ENCODE measurements around the gene ZDHHC14. TPM values are rescaled to one million over a fixed set of nuclear protein-coding genes. Genes with fewer than 3 reads are reported as not detected.

The ZDHHC14 gene
- total RNA-seq, 2 experiments from 2014 or later: 1.3 to 1.6 TPM

- H3K27ac Mint-ChIP-seq: no peak overlapping the region
- DNase-seq: no peak
- Histone ChIP-seq H3K9me3 (ENCODE audit: control insufficient read depth in 1 of 2, insufficient read depth in 1 of 2, low read length in 2 of 2) (no peaks in the 10 kb centered on the region), H3K4me3 (ENCODE audit: low read length) (no peak overlapping the region), H3K27ac (ENCODE audit: low read depth in 1 of 2, low read length in 2 of 2) (no peak overlapping the region), H3K4me1 (ENCODE audit: insufficient read depth, low read length) (no peaks in the 10 kb centered on the region), H3K27me3 (ENCODE audit: control insufficient read depth in 1 of 2, insufficient read depth in 2 of 2, low read length in 2 of 2) (no peaks in the 10 kb centered on the region), H3K36me3 (ENCODE audit: insufficient read depth, low read length) (no peaks in the 10 kb centered on the region)
- H3K27me3 Mint-ChIP-seq: no peaks in the 10 kb centered on the region
- ChIA-PET CTCF (no interaction called here), POLR2A (no interaction called here)
- no peaks in the 10 kb centered on the region for H3K36me3 Mint-ChIP-seq (ENCODE audit: low read depth)
- TF ChIP-seq, protein P1, sequence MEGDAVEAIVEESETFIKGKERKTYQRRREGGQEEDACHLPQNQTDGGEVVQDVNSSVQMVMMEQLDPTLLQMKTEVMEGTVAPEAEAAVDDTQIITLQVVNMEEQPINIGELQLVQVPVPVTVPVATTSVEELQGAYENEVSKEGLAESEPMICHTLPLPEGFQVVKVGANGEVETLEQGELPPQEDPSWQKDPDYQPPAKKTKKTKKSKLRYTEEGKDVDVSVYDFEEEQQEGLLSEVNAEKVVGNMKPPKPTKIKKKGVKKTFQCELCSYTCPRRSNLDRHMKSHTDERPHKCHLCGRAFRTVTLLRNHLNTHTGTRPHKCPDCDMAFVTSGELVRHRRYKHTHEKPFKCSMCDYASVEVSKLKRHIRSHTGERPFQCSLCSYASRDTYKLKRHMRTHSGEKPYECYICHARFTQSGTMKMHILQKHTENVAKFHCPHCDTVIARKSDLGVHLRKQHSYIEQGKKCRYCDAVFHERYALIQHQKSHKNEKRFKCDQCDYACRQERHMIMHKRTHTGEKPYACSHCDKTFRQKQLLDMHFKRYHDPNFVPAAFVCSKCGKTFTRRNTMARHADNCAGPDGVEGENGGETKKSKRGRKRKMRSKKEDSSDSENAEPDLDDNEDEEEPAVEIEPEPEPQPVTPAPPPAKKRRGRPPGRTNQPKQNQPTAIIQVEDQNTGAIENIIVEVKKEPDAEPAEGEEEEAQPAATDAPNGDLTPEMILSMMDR (IDR thresholded peaks at IDR 0.05): no peak
- no peaks in the 10 kb centered on the region for H3K9me3 Mint-ChIP-seq
- ATAC-seq (ENCODE audit: poor library complexity): no peak
- no peak overlapping the region for H3K4me3 Mint-ChIP-seq
- H3K4me1 Mint-ChIP-seq (ENCODE audit: low read depth): no peaks in the 10 kb centered on the region
- intact Hi-C loops (cut with DNase I, micrococcal nuclease): no loop called here
Observed at GRCh38 chr6:157711060-157711459, 330.1 kb downstream of the ZDHHC14 start.

DNA sequence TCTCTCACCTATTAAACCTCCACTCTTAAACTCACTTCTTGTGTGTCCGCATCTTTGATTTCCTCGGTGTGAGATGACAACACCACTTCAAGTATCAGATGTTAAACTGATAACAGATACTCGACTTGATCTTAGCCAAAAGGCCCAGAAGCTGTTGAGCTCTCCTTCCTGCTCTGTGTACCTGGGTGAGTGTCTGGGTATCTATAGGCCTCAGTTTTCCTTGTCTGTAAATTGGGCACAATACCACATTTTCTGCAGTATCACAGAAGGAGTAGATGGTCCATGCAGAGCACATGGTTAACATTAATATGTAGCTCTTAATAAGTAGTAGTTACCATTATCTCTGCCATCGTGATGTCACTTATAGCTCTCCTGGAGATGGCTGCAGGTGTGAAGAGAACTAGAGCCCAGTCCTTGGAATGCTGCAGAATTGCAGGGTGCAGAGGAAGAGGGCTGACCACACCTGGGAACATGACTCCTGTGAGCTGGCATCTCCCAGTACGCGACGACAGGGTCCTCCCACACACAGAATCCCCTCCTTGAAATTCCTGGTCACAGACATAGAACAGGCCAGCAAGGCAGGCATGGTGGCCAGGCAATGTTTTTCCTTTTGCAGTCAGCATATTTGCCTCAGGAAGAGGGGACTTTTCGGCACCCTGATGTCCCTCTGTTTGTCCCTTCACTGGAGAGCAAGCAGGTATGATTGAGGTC lies 331.8 kb downstream of the ZDHHC14 start:
- Mint-ChIP-seq H3K4me3 (no peak overlapping the region), H3K27ac (no peak overlapping the region), H3K4me1 (ENCODE audit: low read depth) (no peaks in the 10 kb centered on the region), H3K9me3 (no peaks in the 10 kb centered on the region), H3K27me3 (no peaks in the 10 kb centered on the region), H3K36me3 (ENCODE audit: low read depth) (no peaks in the 10 kb centered on the region)
- Histone ChIP-seq H3K27me3 (ENCODE audit: control insufficient read depth in 1 of 2, insufficient read depth in 2 of 2, low read length in 2 of 2) (no peaks in the 10 kb centered on the region), H3K27ac (ENCODE audit: low read depth in 1 of 2, low read length in 2 of 2) (no peak overlapping the region), H3K4me1 (ENCODE audit: insufficient read depth, low read length) (no peaks in the 10 kb centered on the region), H3K4me3 (ENCODE audit: low read length) (no peak overlapping the region), H3K36me3 (ENCODE audit: insufficient read depth, low read length) (no peaks in the 10 kb centered on the region), H3K9me3 (ENCODE audit: control insufficient read depth in 1 of 2, insufficient read depth in 1 of 2, low read length in 2 of 2) (no peaks in the 10 kb centered on the region)
- DNase-seq (no peak), ATAC-seq (ENCODE audit: poor library complexity) (no peak)
- intact Hi-C loops (cut with DNase I, micrococcal nuclease): no loop called here
- TF ChIP-seq, protein P1 (IDR thresholded peaks at IDR 0.05): no peak
- CTCF ChIA-PET: no interaction called here
- POLR2A ChIA-PET: no interaction called here

GRCh38 chr6:157713451-157714152 lies 332.6 kb downstream of the ZDHHC14 start:
- ATAC-seq (ENCODE audit: poor library complexity): no peak
- H3K9me3 Mint-ChIP-seq: no peaks in the 10 kb centered on the region
- no peak overlapping the region for H3K4me3 Mint-ChIP-seq
- Histone ChIP-seq H3K27me3 (ENCODE audit: control insufficient read depth in 1 of 2, insufficient read depth in 2 of 2, low read length in 2 of 2) (no peaks in the 10 kb centered on the region), H3K36me3 (ENCODE audit: insufficient read depth, low read length) (no peaks in the 10 kb centered on the region), H3K4me3 (ENCODE audit: low read length) (no peak overlapping the region), H3K9me3 (ENCODE audit: control insufficient read depth in 1 of 2, insufficient read depth in 1 of 2, low read length in 2 of 2) (no peaks in the 10 kb centered on the region), H3K27ac (ENCODE audit: low read depth in 1 of 2, low read length in 2 of 2) (no peak overlapping the region), H3K4me1 (ENCODE audit: insufficient read depth, low read length) (no peaks in the 10 kb centered on the region)
- intact Hi-C loops (cut with DNase I, micrococcal nuclease): no loop called here
- H3K27ac Mint-ChIP-seq: no peak overlapping the region
- no peaks in the 10 kb centered on the region for H3K36me3 Mint-ChIP-seq (ENCODE audit: low read depth)
- POLR2A ChIA-PET: no interaction called here
- TF ChIP-seq, protein P1 (IDR thresholded peaks at IDR 0.05): no peak
- H3K27me3 Mint-ChIP-seq: no peaks in the 10 kb centered on the region
- no peaks in the 10 kb centered on the region for H3K4me1 Mint-ChIP-seq (ENCODE audit: low read depth)
- DNase-seq: no peak
- CTCF ChIA-PET: interaction anchor here (0.8 to 0.9 kb wide), 2 partner anchors 43 to 196 kb away, joined by 3 to 4 read pairs; no protein-coding TSS in a partner anchor
